Large intestine (tissue), 3 donors: ENCODE results near the gene IGFL3. TPM values are rescaled to one million over a fixed set of nuclear protein-coding genes. Genes with fewer than 3 reads are reported as not detected.

Source experiments
- DNase-seq, 2 donors: peaks; one replicate each; pipeline versions ENCODE4 v3.0.0 to v3.0.0-alpha.2; 2013
- H3K27ac ChIP-seq: one replicate; pipeline ENCODE4 v1.5.1; 2013; ENCODE audit warnings: low read length
- H3K27me3 ChIP-seq: 2 replicates; pipeline ENCODE4 v1.6.1; 2013; ENCODE audit warnings: low read length; ENCODE audit not compliant: control insufficient read depth, insufficient read depth
- H3K36me3 ChIP-seq: 2 replicates; pipeline ENCODE4 v1.6.1; 2013; ENCODE audit warnings: low read length; ENCODE audit not compliant: control insufficient read depth, insufficient read depth
- H3K4me1 ChIP-seq: one replicate; pipeline ENCODE4 v1.6.1; 2013; ENCODE audit warnings: low read length; ENCODE audit not compliant: control insufficient read depth, insufficient read depth
- H3K4me3 ChIP-seq: one replicate; pipeline ENCODE4 v1.5.1; 2013; ENCODE audit warnings: low read length
- H3K9me3 ChIP-seq: one replicate; pipeline ENCODE4 v1.6.1; 2013; ENCODE audit warnings: mild to moderate bottlenecking, low read depth, low read length, moderate library complexity; ENCODE audit not compliant: control insufficient read depth
- WGBS: methylation state at CpG from one replicate; pipeline ENCODE4 v1.1.5; 2013; ENCODE audit warnings: low lambda C conversion rate; ENCODE audit not compliant: insufficient coverage; 5-methylcytosine and 5-hydroxymethylcytosine counted together
- polyA plus RNA-seq: library from polyadenylated mRNA; unstranded; fragments of 120-200 nt; gene quantifications from one replicate; pipeline ENCODE4 v1.2.1, GENCODE V29; 2013

The IGFL3 gene
- polyA plus RNA-seq, 1 donor, result not detected

GRCh38 chr19:46101293-46101692 lies 23.2 kb downstream of the IGFL3 start:
- Histone ChIP-seq H3K27ac (no peak overlapping the region), H3K4me3 (no peak overlapping the region), H3K36me3 (no peaks in the 10 kb centered on the region), H3K27me3 (no peaks in the 10 kb centered on the region), H3K9me3 (peaks cover 5% of the 10 kb centered on the region), H3K4me1 (peaks cover 9% of the 10 kb centered on the region)
- DNase-seq, result peak in 1 of 2 donors; percentile 22
- no CpG with 5 or more reads among the region's 6 CpGs for WGBS

DNA sequence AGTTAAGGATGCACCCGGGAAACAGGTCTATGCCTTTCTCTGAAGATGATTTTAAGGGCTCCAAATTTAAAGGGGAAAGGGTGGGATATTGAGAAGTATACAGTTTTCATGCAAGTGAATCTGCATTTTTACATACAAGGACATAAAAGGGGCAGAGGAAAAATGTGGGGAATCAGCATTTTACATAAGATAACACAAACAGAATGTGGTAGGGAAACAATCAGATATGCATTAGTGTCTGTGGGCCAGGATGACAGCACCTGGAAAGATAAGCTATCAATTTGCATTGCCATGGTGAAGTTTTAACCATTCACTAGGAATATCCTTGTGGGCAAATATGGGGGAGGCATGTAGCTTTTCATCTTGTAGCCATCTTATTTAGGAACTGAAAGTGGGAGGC lies 24.1 kb downstream of the IGFL3 start:
- Histone ChIP-seq H3K36me3 (no peaks in the 10 kb centered on the region), H3K9me3 (peaks cover 5% of the 10 kb centered on the region), H3K4me1 (peaks cover 9% of the 10 kb centered on the region), H3K4me3 (no peak overlapping the region), H3K27ac (no peak overlapping the region), H3K27me3 (no peaks in the 10 kb centered on the region)
- no CpG with 5 or more reads among the region's 1 CpG for WGBS
- DNase-seq, result no peak

- H3K27ac ChIP-seq, result no peak overlapping the region
- H3K4me1 ChIP-seq, result no peaks in the 10 kb centered on the region
- no CpG with 5 or more reads among the region's 5 CpGs for WGBS
Measured at GRCh38 chr19:46090444-46090843, 34.0 kb downstream of the IGFL3 start.

DNA sequence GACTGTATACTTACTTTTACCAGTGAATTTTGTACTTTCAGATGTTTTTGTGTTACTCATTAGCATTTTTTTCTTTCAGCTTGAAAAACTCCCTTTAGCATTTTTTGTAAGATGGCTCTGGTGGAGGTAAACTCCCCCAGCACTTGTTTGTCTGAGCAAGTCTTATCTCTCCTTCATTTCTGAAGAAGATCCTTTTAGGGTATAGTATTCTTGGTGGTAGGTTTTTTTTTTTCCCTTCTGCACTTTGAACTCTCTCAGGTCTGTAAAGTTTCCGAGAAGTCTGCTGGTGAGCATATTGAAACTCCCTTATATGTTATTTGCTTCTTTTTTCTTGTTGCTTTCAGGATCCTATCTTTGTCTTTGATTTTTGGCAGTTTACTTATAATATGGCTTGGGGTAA lies 35.1 kb downstream of the IGFL3 start:
- Histone ChIP-seq H3K36me3 (no peaks in the 10 kb centered on the region), H3K27ac (no peak overlapping the region), H3K27me3 (peaks cover 11% of the 10 kb centered on the region), H3K4me1 (no peaks in the 10 kb centered on the region), H3K9me3 (peaks cover 32% of the 10 kb centered on the region), H3K4me3 (no peak overlapping the region)
- 100% methylated on average over 1 of the region's 1 CpG for WGBS
- DNase-seq, result no peak

More at GRCh38 chr19:46090444-46090843, 34.0 kb downstream of the IGFL3 start:
- Histone ChIP-seq H3K4me3 (no peak overlapping the region), H3K27me3 (peaks cover 11% of the 10 kb centered on the region), H3K9me3 (peaks cover 27% of the 10 kb centered on the region), H3K36me3 (no peaks in the 10 kb centered on the region)
- no peak for DNase-seq

GRCh38 chr19:46088101-46088500 lies 36.4 kb downstream of the IGFL3 start:
- Histone ChIP-seq H3K4me1 (no peaks in the 10 kb centered on the region), H3K27ac (no peak overlapping the region), H3K9me3 (peaks cover 32% of the 10 kb centered on the region), H3K36me3 (no peaks in the 10 kb centered on the region), H3K4me3 (no peak overlapping the region), H3K27me3 (peaks cover 11% of the 10 kb centered on the region)
- DNase-seq, result no peak
- WGBS, result 100% methylated on average over 1 of the region's 2 CpGs

DNA sequence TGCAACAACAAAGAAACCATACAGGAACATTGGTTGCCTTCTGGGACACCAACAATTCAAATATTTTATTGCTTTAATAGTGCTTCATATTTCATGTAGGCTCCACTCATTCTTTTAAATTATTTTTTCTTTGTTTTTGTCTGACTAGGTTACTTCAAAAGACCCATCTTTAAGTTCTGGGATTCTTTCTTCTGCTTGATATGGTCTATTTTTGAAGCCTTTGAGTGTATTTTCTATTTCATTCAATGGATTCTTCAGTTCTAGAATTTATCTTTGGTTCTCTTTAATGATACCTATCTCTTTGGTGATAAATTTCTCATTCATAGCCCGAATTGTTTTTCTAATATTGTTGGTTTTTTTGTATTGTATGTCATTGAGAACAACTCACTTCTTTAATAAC lies 38.6 kb downstream of the IGFL3 start:
- H3K27ac ChIP-seq, result no peak overlapping the region
- WGBS, result 29% methylated on average over 1 of the region's 1 CpG
- no peak overlapping the region for H3K4me3 ChIP-seq
- no peak for DNase-seq
- H3K4me1 ChIP-seq, result no peaks in the 10 kb centered on the region
- peaks cover 32% of the 10 kb centered on the region for H3K9me3 ChIP-seq
- no peaks in the 10 kb centered on the region for H3K36me3 ChIP-seq
- peaks cover 5% of the 10 kb centered on the region for H3K27me3 ChIP-seq

GRCh38 chr19:46082728-46083050 lies 41.8 kb downstream of the IGFL3 start:
- H3K4me1 ChIP-seq, result peaks cover 3% of the 10 kb centered on the region
- no peak for DNase-seq
- WGBS, result no CpG with 5 or more reads among the region's 2 CpGs
- H3K4me3 ChIP-seq, result no peak overlapping the region
- peaks cover 19% of the 10 kb centered on the region for H3K27me3 ChIP-seq
- no peaks in the 10 kb centered on the region for H3K36me3 ChIP-seq
- H3K27ac ChIP-seq, result no peak overlapping the region
- peaks cover 34% of the 10 kb centered on the region for H3K9me3 ChIP-seq

DNA sequence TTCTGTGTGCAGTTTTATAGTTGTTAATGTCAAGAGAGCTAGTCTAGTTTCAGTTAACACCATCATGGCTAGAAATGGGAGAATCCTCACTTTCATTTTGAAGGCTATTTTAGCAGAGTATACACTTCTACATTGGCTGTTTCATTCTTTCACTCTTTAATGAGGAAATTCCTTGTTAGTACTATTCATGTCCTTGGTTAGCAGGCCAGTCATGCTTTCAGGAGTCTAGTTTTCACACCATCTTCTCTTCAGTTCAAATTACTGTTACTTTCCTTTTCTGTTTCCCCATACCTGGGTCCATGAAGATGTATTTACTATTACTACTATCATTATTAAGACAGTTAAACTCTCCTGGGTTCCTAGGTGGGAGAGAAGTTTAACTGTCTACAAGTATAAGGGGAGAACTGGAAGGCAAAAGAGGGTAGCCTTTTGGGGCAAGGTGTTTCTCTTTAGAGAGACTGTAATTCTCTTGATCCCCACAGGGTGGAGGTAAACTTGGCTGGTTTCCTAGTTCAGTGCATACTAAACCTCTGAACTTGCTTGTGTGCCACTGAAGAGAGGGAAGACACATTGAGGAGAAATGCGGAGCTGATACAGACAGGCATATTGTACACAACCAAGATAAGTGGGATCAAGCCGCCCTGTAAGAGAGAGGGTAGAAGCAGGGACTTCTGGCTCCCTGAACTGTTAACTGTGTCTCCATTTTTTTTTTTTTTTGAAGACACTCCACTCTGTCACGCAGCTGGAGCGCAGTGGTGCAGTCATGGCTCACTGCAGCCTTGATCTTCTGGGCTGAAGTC lies 42.4 kb downstream of the IGFL3 start:
- no peak overlapping the region for H3K4me3 ChIP-seq
- peaks cover 28% of the 10 kb centered on the region for H3K9me3 ChIP-seq
- peaks cover 3% of the 10 kb centered on the region for H3K4me1 ChIP-seq
- no peak overlapping the region for H3K27ac ChIP-seq
- WGBS, result no CpG with 5 or more reads among the region's 4 CpGs
- no peaks in the 10 kb centered on the region for H3K36me3 ChIP-seq
- DNase-seq, result peak; percentile 8 to 16
- H3K27me3 ChIP-seq, result peaks cover 24% of the 10 kb centered on the region

- peaks cover 6% of the 10 kb centered on the region for H3K4me1 ChIP-seq
- whole genome bisulfite sequencing, result no CpG with 5 or more reads among the region's 3 CpGs
- H3K36me3 ChIP-seq, result no peaks in the 10 kb centered on the region
- no peak overlapping the region for H3K27ac ChIP-seq
- peaks cover 14% of the 10 kb centered on the region for H3K9me3 ChIP-seq
- H3K27me3 ChIP-seq, result peaks cover 33% of the 10 kb centered on the region
- DNase-seq, result no peak
- no peak overlapping the region for H3K4me3 ChIP-seq
Measured at GRCh38 chr19:46080561-46080960, 43.9 kb downstream of the IGFL3 start.

- Histone ChIP-seq H3K4me3 (no peak overlapping the region), H3K27me3 (peaks cover 33% of the 10 kb centered on the region), H3K27ac (no peak overlapping the region), H3K36me3 (no peaks in the 10 kb centered on the region), H3K4me1 (peaks cover 6% of the 10 kb centered on the region), H3K9me3 (peaks cover 8% of the 10 kb centered on the region)
- no peak for DNase-seq
- WGBS, result 100% methylated on average over 1 of the region's 7 CpGs
Measured at GRCh38 chr19:46079576-46079975, 44.9 kb downstream of the IGFL3 start.
